ENCODE data around the gene SRPX2.
"Not testable (repeated sequence)": the region's sequence is repeated elsewhere in the genome, so short reads cannot be mapped to it uniquely, and the experiment has no call there.

Gene SRPX2

GRCh38 chrX:100700809-100701208 lies 56.8 kb downstream of the SRPX2 start:
- no peak for DNase-seq (ENCODE audit: low read depth)

GRCh38 chrX:100704581-100705203 lies 60.7 kb downstream of the SRPX2 start:
- DNase-seq (ENCODE audit: low read depth) = no peak

GRCh38 chrX:100710816-100711215 lies 66.8 kb downstream of the SRPX2 start:
- no peak for DNase-seq (ENCODE audit: low read depth)

DNA sequence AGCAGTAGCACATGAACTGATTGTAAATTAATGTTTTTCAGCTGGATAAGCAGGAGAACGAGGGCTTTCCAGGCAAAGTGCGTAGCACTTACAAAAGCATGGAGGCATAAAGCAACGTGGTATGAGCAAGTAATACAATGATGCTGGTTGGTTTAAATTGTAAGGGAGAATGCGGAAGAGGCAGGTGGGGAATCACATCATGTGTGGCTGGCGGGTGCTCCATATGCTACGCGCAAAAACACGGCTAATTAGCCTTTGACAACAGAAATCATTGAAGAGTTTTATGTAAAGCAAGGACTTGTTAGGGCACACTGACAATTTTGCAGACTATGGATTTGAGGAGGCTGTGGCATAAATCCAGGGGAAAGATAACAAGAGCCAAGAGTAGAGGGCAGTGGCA lies 73.4 kb downstream of the SRPX2 start:
- no peak for DNase-seq (ENCODE audit: low read depth)

DNA sequence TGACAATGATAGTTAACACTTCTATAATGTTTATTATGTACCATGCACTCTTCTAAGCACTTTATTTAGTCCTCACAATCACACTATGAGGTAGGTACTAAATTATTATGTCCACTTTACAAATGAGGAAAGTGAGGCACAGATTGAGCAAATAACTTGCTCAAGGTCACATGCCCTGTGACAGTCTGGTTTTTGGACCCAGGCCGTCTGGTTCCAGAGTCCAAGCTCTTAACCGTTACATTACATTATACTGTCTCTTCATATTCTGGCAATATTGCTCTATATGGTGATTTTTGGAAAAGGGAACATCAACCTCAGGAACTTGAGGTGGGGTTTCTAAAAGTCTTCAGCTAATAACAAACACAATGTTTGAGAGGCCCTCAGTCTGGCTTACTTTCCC lies 75.1 kb downstream of the SRPX2 start:
- DNase-seq (ENCODE audit: low read depth) = no peak

DNA sequence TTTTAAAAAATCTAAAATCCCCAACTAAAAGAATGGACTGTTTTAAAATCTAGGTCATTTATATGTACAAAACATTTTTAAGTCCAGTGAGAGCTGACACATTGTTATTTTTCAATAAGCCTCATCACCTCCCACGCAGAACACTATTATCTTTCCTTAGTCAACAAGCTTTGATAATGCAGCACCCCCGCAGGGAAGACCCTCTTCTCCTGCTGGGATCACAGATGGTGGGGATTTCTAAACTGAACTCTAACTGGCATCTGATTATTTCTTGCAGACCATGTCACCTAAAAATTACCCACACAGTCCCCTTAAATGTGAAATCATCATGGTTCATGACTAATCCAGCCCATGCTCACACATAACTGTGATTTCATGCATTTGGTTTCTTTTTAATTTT lies 76.3 kb downstream of the SRPX2 start:
- no peak for DNase-seq (ENCODE audit: low read depth)

DNA sequence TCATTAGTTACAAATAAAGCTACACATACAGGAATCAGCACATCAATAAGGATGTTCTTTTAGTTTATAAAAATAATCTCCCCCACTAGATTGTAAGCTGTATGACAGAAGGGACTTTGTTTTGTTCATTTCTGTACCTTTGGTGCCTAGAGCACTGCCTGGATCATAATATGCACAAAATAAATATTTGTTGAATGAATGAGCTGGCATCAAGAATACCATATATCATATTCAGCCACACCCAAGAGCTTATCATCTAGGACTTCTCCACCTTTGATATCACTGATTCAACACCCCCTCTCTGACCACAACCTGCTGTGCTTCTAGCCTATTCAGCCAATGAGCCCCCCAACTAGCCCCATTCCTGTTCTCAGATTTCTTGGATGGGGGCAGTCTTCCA lies 77.3 kb downstream of the SRPX2 start:
- DNase-seq (ENCODE audit: low read depth) = no peak

DNA sequence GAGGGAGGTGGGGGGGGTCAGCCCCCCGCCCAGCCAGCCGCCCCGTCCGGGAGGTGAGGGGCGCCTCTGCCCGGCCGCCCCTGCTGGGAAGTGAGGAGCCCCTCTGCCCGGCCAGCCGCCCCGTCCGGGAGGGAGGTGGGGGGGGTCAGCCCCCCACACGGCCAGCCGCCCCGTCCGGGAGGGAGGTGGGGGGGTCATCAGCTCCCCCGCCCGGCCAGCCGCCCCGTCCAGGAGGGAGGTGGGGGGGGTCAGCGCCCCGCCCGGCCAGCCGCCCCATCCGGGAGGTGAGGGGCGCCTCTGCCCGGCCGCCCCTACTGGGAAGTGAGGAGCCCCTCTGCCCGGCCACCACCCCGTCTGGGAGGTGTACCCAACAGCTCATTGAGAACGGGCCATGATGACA lies 80.0 kb downstream of the SRPX2 start:
- DNase-seq (ENCODE audit: low read depth) = not testable (repeated sequence)
